Measurements from ENCODE around the gene FLYWCH2.

DNA sequence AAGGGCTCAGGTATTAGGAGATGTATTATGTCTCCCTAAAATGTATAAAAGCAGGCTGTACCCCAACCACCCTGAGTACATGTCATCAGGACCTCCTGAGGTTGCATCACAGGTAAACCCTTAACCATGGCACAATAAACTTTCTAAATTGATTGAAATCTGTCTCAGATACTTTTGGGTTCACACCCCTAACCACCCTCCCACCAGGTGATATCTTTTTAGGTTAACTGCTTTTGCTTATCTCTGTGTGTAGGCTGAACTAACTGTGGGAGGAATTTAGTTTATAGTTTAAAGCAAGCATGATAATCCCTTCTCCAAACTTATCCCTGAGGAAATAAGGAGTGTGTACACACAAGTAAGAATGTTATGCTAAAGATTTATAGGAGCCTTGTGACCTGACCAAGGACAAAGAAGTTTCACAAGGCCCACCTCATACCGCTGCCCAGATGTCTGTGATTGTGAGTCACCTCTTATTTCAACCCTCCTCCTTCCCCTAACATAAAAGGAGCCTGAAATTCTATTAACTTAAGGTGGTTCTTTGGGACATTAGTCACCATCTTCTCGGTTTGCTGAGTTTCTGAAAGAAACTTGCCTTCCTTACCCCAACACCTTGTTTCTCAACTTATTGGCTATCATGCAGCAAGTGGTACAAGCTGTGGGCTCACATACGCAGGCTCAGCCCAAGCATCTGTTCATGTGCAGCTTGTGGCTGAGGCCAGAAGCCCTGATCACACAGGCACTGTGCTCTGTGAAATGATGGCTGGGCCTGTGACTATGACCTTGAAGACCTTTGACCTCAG is 36.3 kb upstream of the FLYWCH2 start:
- TF ChIP-seq, protein P1, sequence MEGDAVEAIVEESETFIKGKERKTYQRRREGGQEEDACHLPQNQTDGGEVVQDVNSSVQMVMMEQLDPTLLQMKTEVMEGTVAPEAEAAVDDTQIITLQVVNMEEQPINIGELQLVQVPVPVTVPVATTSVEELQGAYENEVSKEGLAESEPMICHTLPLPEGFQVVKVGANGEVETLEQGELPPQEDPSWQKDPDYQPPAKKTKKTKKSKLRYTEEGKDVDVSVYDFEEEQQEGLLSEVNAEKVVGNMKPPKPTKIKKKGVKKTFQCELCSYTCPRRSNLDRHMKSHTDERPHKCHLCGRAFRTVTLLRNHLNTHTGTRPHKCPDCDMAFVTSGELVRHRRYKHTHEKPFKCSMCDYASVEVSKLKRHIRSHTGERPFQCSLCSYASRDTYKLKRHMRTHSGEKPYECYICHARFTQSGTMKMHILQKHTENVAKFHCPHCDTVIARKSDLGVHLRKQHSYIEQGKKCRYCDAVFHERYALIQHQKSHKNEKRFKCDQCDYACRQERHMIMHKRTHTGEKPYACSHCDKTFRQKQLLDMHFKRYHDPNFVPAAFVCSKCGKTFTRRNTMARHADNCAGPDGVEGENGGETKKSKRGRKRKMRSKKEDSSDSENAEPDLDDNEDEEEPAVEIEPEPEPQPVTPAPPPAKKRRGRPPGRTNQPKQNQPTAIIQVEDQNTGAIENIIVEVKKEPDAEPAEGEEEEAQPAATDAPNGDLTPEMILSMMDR (IDR thresholded peaks at IDR 0.05 in 8 of 11, conservative IDR thresholded peaks at IDR 0.05 in 3 of 11), result no peak
- TF ChIP-seq POLR2A (IDR thresholded peaks at IDR 0.05) (no peak), POLR2AphosphoS5 (IDR thresholded peaks at IDR 0.05) (no peak)
